Measurements from ENCODE around the gene SMIM34.
"Not testable (repeated sequence)": the region's sequence is repeated elsewhere in the genome, so short reads cannot be mapped to it uniquely, and the experiment has no call there.

- TF ChIP-seq CTCF, POLR2A (IDR thresholded peaks at IDR 0.05): not testable (repeated sequence)
Measured at GRCh38 chr21:34400522-34400921, 23.2 kb downstream of the SMIM34 start.
